HFFc6 (cell line): ENCODE results near the gene MYRIP. TPM values are rescaled to one million over a fixed set of nuclear protein-coding genes. Genes with fewer than 3 reads are reported as not detected.

ENCODE experiments used
- DNase-seq: peaks from one replicate; pipeline ENCODE4 v3.0.0-alpha.2; 2018
- H3K27ac Mint-ChIP-seq: 2 replicates; pipeline ENCODE4 v1.8.0; 2020; ENCODE audit warnings: mild to moderate bottlenecking, mixed read lengths
- H3K27me3 Mint-ChIP-seq: 2 replicates; pipeline ENCODE4 v1.8.0; 2021; ENCODE audit warnings: mild to moderate bottlenecking, moderate library complexity, mixed read lengths; ENCODE audit not compliant: insufficient read depth
- H3K36me3 Mint-ChIP-seq: 2 replicates; pipeline ENCODE4 v1.8.0; 2021; ENCODE audit warnings: low read depth, mixed read lengths
- H3K4me1 Mint-ChIP-seq: 2 replicates; pipeline ENCODE4 v1.8.0; 2020; ENCODE audit warnings: low read depth, mixed read lengths
- H3K4me3 Mint-ChIP-seq: 2 replicates; pipeline ENCODE4 v1.8.0; 2020; ENCODE audit warnings: mild to moderate bottlenecking, moderate library complexity, mixed read lengths
- H3K9me3 Mint-ChIP-seq: 2 replicates; pipeline ENCODE4 v1.8.0; 2020; ENCODE audit warnings: mild to moderate bottlenecking, mixed read lengths
- CTCF ChIP-seq: fragments of 200-600 bp; sonication (generic); IDR thresholded peaks from 2 replicates; pipeline ENCODE4 v1.5.0; 2021; ENCODE audit warnings: antibody characterized with exemption, mild to moderate bottlenecking
- total RNA-seq, 6 experiments: library from RNA; stranded (reverse); fragmentation: NEBNext Ultra II Directional; extraction: Animal tissue kit (Norgen Biotek cat#: 25700); gene quantifications; 2 replicates in 1 of 6; 3 replicates in 5 of 6; pipeline ENCODE4 v1.2.3, GENCODE V29; 2021

MYRIP gene
- total RNA-seq, 6 experiments from 2014 or later = 0.07 to 0.28 (median 0.13) TPM; not detected in 1

DNA sequence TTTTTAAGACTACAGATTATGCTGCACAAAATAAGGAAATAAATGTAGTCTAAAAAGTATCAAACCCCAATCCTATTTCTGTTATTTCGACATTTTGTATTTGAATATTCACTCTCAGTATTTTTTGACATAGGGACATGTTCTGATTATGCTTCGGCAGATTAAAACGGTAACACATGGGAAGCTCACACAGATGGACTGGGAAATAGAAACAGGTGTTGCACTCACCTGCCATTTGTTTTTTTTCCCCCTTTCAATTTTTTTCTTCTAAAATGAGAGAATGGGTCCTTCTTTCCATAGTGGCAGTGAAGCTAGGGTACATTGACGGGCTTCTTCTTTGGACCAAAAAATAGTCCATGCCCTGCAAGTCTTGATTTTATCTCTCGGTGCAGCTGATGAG is 163.1 kb downstream of the MYRIP start:
- Mint-ChIP-seq H3K36me3 (no peaks in the 10 kb centered on the region), H3K9me3 (no peaks in the 10 kb centered on the region; the same call in 1 of the 2 replicates), H3K27me3 (peaks cover 2% of the 10 kb centered on the region), H3K4me1 (no peaks in the 10 kb centered on the region), H3K4me3 (no peak overlapping the region), H3K27ac (no peak overlapping the region)
- no peak for TF ChIP-seq CTCF
- DNase-seq = no peak

DNA sequence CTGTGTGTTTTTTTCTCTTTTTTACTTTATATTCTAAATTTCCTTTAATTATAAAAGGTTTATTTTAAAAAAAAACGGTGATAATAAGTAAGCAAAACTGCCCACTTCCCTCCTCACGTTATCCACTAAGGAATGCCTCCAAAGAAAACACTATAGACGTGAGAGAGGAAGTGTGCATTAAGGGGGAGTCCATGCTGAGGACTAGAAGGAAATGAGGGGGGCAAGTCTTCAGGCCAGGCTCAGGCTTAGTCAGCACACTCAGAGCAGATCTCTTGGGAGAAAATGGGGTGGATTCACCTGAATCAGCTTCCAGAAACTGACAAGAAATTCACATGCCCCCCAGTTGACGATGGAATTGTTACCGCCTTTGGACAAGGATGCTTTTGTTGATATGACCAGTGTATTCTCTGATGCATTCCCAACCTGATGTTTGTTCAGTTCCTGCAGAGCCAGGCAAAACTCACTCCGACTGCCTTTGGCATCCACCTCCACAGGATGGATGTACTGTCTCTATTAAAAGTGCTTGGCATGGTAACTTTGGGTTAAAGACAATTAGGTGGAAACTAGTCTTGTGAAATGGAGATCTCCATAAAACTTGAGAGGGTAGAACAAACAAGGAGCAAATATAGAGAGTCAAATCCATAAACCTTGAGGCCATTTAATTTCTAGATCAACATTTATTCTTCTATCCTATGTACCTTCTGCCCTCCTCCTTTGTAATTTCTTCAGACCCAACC is 167.8 kb downstream of the MYRIP start:
- H3K4me3 Mint-ChIP-seq = no peak overlapping the region
- H3K27ac Mint-ChIP-seq = no peak overlapping the region
- peaks cover 2% of the 10 kb centered on the region; the same call in 1 of the 2 replicates for H3K27me3 Mint-ChIP-seq
- no peak for TF ChIP-seq CTCF
- H3K36me3 Mint-ChIP-seq = no peaks in the 10 kb centered on the region
- no peak for DNase-seq
- H3K4me1 Mint-ChIP-seq = no peaks in the 10 kb centered on the region
- H3K9me3 Mint-ChIP-seq = no peaks in the 10 kb centered on the region; the same call in 1 of the 2 replicates

- Mint-ChIP-seq H3K4me1 (no peaks in the 10 kb centered on the region), H3K27me3 (peaks cover 2% of the 10 kb centered on the region; the same call in 1 of the 2 replicates), H3K27ac (no peak overlapping the region), H3K4me3 (no peak overlapping the region), H3K9me3 (no peaks in the 10 kb centered on the region; the same call in 1 of the 2 replicates), H3K36me3 (no peaks in the 10 kb centered on the region)
- no peak for DNase-seq
- TF ChIP-seq CTCF = no peak
These were observed 168.9 kb downstream of the MYRIP start for GRCh38 chr3:39978308-39978707.

- Mint-ChIP-seq H3K4me1 (no peaks in the 10 kb centered on the region), H3K36me3 (no peaks in the 10 kb centered on the region), H3K27ac (no peak overlapping the region), H3K27me3 (peaks cover 1% of the 10 kb centered on the region), H3K4me3 (no peak overlapping the region), H3K9me3 (no peaks in the 10 kb centered on the region; the same call in none of the 2 replicates)
- no peak for DNase-seq
- TF ChIP-seq CTCF = no peak
These were observed 170.6 kb downstream of the MYRIP start for GRCh38 chr3:39980058-39980457.

DNA sequence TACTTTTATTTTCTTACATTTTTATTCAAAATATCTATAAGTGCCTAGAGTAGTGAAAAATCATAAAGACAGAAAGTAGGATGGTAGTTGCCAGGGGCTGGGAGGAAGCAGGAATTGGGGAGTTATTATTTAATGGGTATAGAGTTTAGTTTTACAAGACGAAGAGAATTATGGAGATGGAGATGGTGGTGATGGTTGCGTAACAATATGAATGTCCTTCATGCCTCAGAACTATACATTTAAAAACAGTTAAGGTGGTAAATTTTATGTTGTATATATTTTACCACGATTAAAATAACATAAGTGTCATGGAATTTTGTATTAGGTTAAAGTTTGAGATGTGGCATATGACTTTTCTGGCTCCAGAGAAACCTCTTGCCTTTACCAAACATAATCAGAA is 171.4 kb downstream of the MYRIP start:
- Mint-ChIP-seq H3K27ac (no peak overlapping the region), H3K4me1 (no peaks in the 10 kb centered on the region), H3K9me3 (no peaks in the 10 kb centered on the region; the same call in none of the 2 replicates), H3K27me3 (peaks cover 1% of the 10 kb centered on the region), H3K4me3 (no peak overlapping the region), H3K36me3 (no peaks in the 10 kb centered on the region)
- no peak for DNase-seq
- TF ChIP-seq CTCF = no peak
